RWPE2 (cell line): ENCODE results near the gene SMCO1.
"Not testable (repeated sequence)": the region's sequence is repeated elsewhere in the genome, so short reads cannot be mapped to it uniquely, and the experiment has no call there.

Experiments used
- ATAC-seq: fragments of 200-7000 bp; cut with Tn5 transposase; 3 replicates; pipeline ENCODE4 v1.9.1; 2021; ENCODE audit warnings: low read depth
- DNase-seq: peaks from one replicate; pipeline ENCODE4 v3.0.0-alpha.2; 2020; ENCODE audit warnings: low spot score
- H3K27ac ChIP-seq: fragments of 450-650 bp; 2 replicates; pipeline ENCODE4 v1.5.1; 2017; ENCODE audit warnings: mild to moderate bottlenecking; ENCODE audit not compliant: poor library complexity, severe bottlenecking
- H3K27me3 ChIP-seq: fragments of 250-450 bp; sonication (Bioruptor Pico); 2 replicates; pipeline ENCODE4 v1.5.1; 2021; ENCODE audit warnings: mild to moderate bottlenecking, moderate library complexity; ENCODE audit not compliant: insufficient read depth, poor library complexity, severe bottlenecking
- H3K36me3 ChIP-seq: fragments of 250-450 bp; sonication (Bioruptor Pico); 2 replicates; pipeline ENCODE4 v1.5.1; 2020; ENCODE audit warnings: low read depth, mild to moderate bottlenecking, moderate library complexity
- H3K4me1 ChIP-seq: fragments of 250-450 bp; sonication (Bioruptor Pico); 2 replicates; pipeline ENCODE4 v1.5.1; 2021; ENCODE audit warnings: mild to moderate bottlenecking, moderate library complexity; ENCODE audit not compliant: insufficient read depth, poor library complexity, severe bottlenecking
- H3K4me3 ChIP-seq: fragments of 250-450 bp; sonication (Bioruptor Pico); 2 replicates; pipeline ENCODE4 v1.5.1; 2021; ENCODE audit warnings: mild to moderate bottlenecking, moderate library complexity; ENCODE audit not compliant: severe bottlenecking
- H3K9me3 ChIP-seq: fragments of 250-450 bp; sonication (Bioruptor Pico); 2 replicates; pipeline ENCODE4 v1.5.1; 2021; ENCODE audit warnings: mild to moderate bottlenecking, moderate library complexity; ENCODE audit not compliant: severe bottlenecking
- CTCF ChIP-seq: fragments of 450-650 bp; IDR thresholded peaks from one replicate; pipeline ENCODE4 v1.5.1; 2017; ENCODE audit warnings: mild to moderate bottlenecking, moderate library complexity; ENCODE audit not compliant: poor library complexity, severe bottlenecking

Gene SMCO1

GRCh38 chr3:196472286-196472685, 42.9 kb downstream of the SMCO1 start:
- Histone ChIP-seq H3K4me1 (no peaks in the 10 kb centered on the region), H3K4me3 (no peak overlapping the region), H3K36me3 (peaks cover 65% of the 10 kb centered on the region), H3K27me3 (no peaks in the 10 kb centered on the region), H3K27ac (no peak overlapping the region), H3K9me3 (no peaks in the 10 kb centered on the region)
- DNase-seq (no peak), ATAC-seq (no peak)
- no peak for TF ChIP-seq CTCF

- no peaks in the 10 kb centered on the region for H3K9me3 ChIP-seq
- DNase-seq (no peak), ATAC-seq (no peak; the same call in 2 of the 3 replicates)
- H3K36me3 ChIP-seq = peaks cover 58% of the 10 kb centered on the region
- H3K4me1 ChIP-seq = no peaks in the 10 kb centered on the region
- no peak overlapping the region for H3K27ac ChIP-seq
- TF ChIP-seq CTCF = no peak
- no peak overlapping the region for H3K4me3 ChIP-seq
- no peaks in the 10 kb centered on the region for H3K27me3 ChIP-seq
Observed at GRCh38 chr3:196471551-196471950, 43.6 kb downstream of the SMCO1 start.

- not testable (repeated sequence) for H3K4me1 ChIP-seq, ATAC-seq, H3K27me3 ChIP-seq, H3K9me3 ChIP-seq, H3K4me3 ChIP-seq, DNase-seq, H3K27ac ChIP-seq
- H3K36me3 ChIP-seq = peaks cover 48% of the 10 kb centered on the region
Observed at GRCh38 chr3:196470182-196470581, 45.0 kb downstream of the SMCO1 start.

- TF ChIP-seq CTCF = no peak
Observed at GRCh38 chr3:196463804-196464203, 51.3 kb downstream of the SMCO1 start.

GRCh38 chr3:196463478-196463756, 51.7 kb downstream of the SMCO1 start:
- DNase-seq = no peak
- Histone ChIP-seq H3K4me1 (no peaks in the 10 kb centered on the region), H3K27me3 (no peaks in the 10 kb centered on the region), H3K4me3 (no peak overlapping the region), H3K27ac (no peak overlapping the region), H3K36me3 (peaks cover 2% of the 10 kb centered on the region), H3K9me3 (no peaks in the 10 kb centered on the region)
- no peak for ATAC-seq
- TF ChIP-seq CTCF = no peak

More at GRCh38 chr3:196463804-196464203, 51.3 kb downstream of the SMCO1 start:
- Histone ChIP-seq H3K4me3 (no peak overlapping the region), H3K9me3 (no peaks in the 10 kb centered on the region), H3K27me3 (no peaks in the 10 kb centered on the region), H3K4me1 (no peaks in the 10 kb centered on the region), H3K27ac (no peak overlapping the region), H3K36me3 (peaks cover 6% of the 10 kb centered on the region)
- ATAC-seq = no peak
- DNase-seq = no peak

DNA sequence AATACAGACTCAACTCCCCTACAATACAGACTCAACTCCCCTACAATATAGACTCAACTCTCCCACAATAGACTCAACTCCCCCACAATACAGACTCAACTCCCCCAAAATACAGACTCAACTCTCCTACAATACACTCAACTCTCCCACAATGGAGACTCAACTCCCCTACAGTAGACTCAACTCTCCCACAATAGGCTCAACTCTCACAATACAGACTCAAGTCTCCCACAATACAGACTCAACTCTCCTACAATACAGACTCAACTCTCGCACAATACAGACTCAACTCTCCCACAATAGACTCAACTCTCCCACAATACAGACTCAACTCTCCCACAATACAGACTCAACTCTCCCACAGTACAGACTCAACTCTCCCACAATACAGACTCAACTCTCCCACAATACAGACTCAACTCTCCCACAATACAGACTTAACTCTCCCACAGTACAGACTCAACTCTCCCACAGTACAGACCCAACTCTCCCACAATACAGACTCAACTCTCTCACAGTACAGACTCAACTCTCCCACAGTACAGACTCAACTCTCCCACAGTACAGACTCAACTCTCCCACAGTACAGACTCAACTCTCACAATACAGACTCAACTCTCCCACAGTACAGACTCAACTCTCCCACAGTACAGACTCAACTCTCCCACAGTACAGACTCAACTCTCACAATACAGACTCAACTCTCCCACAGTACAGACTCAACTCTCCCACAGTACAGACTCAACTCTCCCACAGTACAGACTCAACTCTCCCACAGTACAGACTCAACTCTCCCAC, 52.3 kb downstream of the SMCO1 start:
- not testable (repeated sequence) for H3K36me3 ChIP-seq, H3K9me3 ChIP-seq, ATAC-seq, H3K4me3 ChIP-seq, DNase-seq, H3K27ac ChIP-seq, H3K27me3 ChIP-seq, H3K4me1 ChIP-seq
